WTC11 (cell line): ENCODE results near the gene KRT6C. TPM values are rescaled to one million over a fixed set of nuclear protein-coding genes. Genes with fewer than 3 reads are reported as not detected.

Source experiments
- ATAC-seq: fragments of 200-7000 bp; cut with Tn5 transposase; 2 replicates; pipeline ENCODE4 v1.10.0; 2021; ENCODE audit warnings: mild to moderate bottlenecking, moderate library complexity
- CTCF ChIA-PET: fragments of 300-600 bp; sonication (Branson Sonifier 250); formaldehyde crosslinking; loops from one replicate; lab custom pipeline; 2021; ENCODE audit warnings: antibody characterized with exemption; lab: Charles Lee
- POLR2A ChIA-PET: fragments of 350-600 bp; sonication (Branson Sonifier 250); formaldehyde crosslinking; loops from one replicate; lab custom pipeline; 2021; ENCODE audit warnings: antibody characterized with exemption; lab: Charles Lee
- DNase-seq: peaks from one replicate; pipeline ENCODE4 v3.0.0; 2021; ENCODE audit warnings: low spot score
- H3K27ac Mint-ChIP-seq: 2 replicates; pipeline ENCODE4 v1.8.0; 2021; ENCODE audit warnings: mixed read lengths
- H3K27me3 Mint-ChIP-seq: 2 replicates; pipeline ENCODE4 v1.8.0; 2021; ENCODE audit warnings: low read depth, mild to moderate bottlenecking, moderate library complexity, mixed read lengths
- H3K36me3 Mint-ChIP-seq: 2 replicates; pipeline ENCODE4 v1.8.0; 2021; ENCODE audit warnings: mixed read lengths
- H3K4me1 Mint-ChIP-seq: 2 replicates; pipeline ENCODE4 v1.8.0; 2022; ENCODE audit warnings: mixed read lengths
- H3K4me3 Mint-ChIP-seq: 2 replicates; pipeline ENCODE4 v1.8.0; 2021; ENCODE audit warnings: mild to moderate bottlenecking, moderate library complexity, mixed read lengths
- H3K9me3 Mint-ChIP-seq: 2 replicates; pipeline ENCODE4 v1.8.0; 2021; ENCODE audit warnings: mixed read lengths
- ATF1 ChIP-seq: sonication (generic); formaldehyde crosslinking; IDR thresholded peaks from 2 replicates; pipeline ENCODE4 v1.8.1; 2023; ENCODE audit warnings: mild to moderate bottlenecking, moderate library complexity, missing genetic modification reagents
- CTCF ChIP-seq: fragments of 200-600 bp; IDR thresholded peaks from 2 replicates; pipeline ENCODE4 v1.8.0; 2022; ENCODE audit warnings: antibody characterized with exemption
- ELF4 ChIP-seq: sonication (generic); formaldehyde crosslinking; IDR thresholded peaks from 2 replicates; pipeline ENCODE4 v1.8.1; 2022; ENCODE audit warnings: low read depth, mild to moderate bottlenecking, moderate library complexity, missing genetic modification reagents
- ERG ChIP-seq: fragments of 250-450 bp; sonication (Bioruptor Pico); IDR thresholded peaks from 2 replicates; pipeline ENCODE4 v1.8.0; 2021; ENCODE audit warnings: mild to moderate bottlenecking
- PRDM15 ChIP-seq: sonication (generic); formaldehyde crosslinking; IDR thresholded peaks from 2 replicates; pipeline ENCODE4 v1.8.0; 2022; ENCODE audit warnings: missing genetic modification reagents
- PREB ChIP-seq: sonication (generic); formaldehyde crosslinking; IDR thresholded peaks from 2 replicates; pipeline ENCODE4 v1.8.1; 2022; ENCODE audit warnings: mild to moderate bottlenecking, missing genetic modification reagents, moderate library complexity, borderline replicate concordance
- SMAD3 ChIP-seq: sonication (generic); formaldehyde crosslinking; IDR thresholded peaks from 2 replicates; pipeline ENCODE4 v1.8.0; 2022; ENCODE audit warnings: missing genetic modification reagents, mild to moderate bottlenecking, borderline replicate concordance
- TP53 ChIP-seq: sonication (generic); formaldehyde crosslinking; IDR thresholded peaks from 2 replicates; pipeline ENCODE4 v1.8.1; 2023; ENCODE audit warnings: mild to moderate bottlenecking, missing genetic modification reagents
- ZBTB21 ChIP-seq: sonication (generic); formaldehyde crosslinking; IDR thresholded peaks from 2 replicates; pipeline ENCODE4 v1.8.1; 2023; ENCODE audit warnings: mild to moderate bottlenecking, missing genetic modification reagents, borderline replicate concordance
- ZNF138 ChIP-seq: sonication (generic); formaldehyde crosslinking; conservative IDR thresholded peaks from 2 replicates; pipeline ENCODE4 v1.8.1; 2022; ENCODE audit warnings: mild to moderate bottlenecking, moderate library complexity, missing genetic modification reagents
- ZNF396 ChIP-seq: fragments of 250-450 bp; sonication (Bioruptor Pico); IDR thresholded peaks from 2 replicates; pipeline ENCODE4 v1.8.0; 2021; ENCODE audit warnings: mild to moderate bottlenecking, moderate library complexity, borderline replicate concordance
- total RNA-seq: library from RNA; stranded (reverse); gene quantifications from 3 replicates; pipeline ENCODE4 v1.2.3, GENCODE V29; 2021
- TF ChIP-seq, protein P1 (sequence below): fragments of 250-450 bp; sonication (Bioruptor Pico); IDR thresholded peaks from 2 replicates; pipeline ENCODE4 v1.9.0; 2021; ENCODE audit warnings: mild to moderate bottlenecking
- TF ChIP-seq, protein P2 (sequence below): sonication (generic); formaldehyde crosslinking; IDR thresholded peaks from 2 replicates; pipeline ENCODE4 v1.8.1; 2023; ENCODE audit warnings: mild to moderate bottlenecking, missing genetic modification reagents, borderline replicate concordance
- TF ChIP-seq, protein P3 (sequence below): sonication (generic); formaldehyde crosslinking; IDR thresholded peaks from 2 replicates; pipeline ENCODE4 v1.8.1; 2022; ENCODE audit warnings: low read depth, mild to moderate bottlenecking, moderate library complexity, missing genetic modification reagents, borderline replicate concordance
- TF ChIP-seq, protein P4 (sequence below): sonication (generic); formaldehyde crosslinking; IDR thresholded peaks from 2 replicates; pipeline ENCODE4 v1.8.1; 2023; ENCODE audit warnings: mild to moderate bottlenecking, missing genetic modification reagents
- TF ChIP-seq, protein P5 (sequence below): sonication (generic); formaldehyde crosslinking; conservative IDR thresholded peaks from 2 replicates; pipeline ENCODE4 v1.8.1; 2023; ENCODE audit warnings: mild to moderate bottlenecking, low read depth, missing genetic modification reagents, moderate library complexity

The KRT6C gene
- total RNA-seq, 1 experiment from 2014 or later = not detected

GRCh38 chr12:52458861-52459260 lies 14.7 kb downstream of the KRT6C start:
- POLR2A ChIA-PET = interaction anchor here (0.6 kb wide), 1 partner anchor 21 kb away, joined by 3 read pairs; no protein-coding TSS in a partner anchor
- H3K9me3 Mint-ChIP-seq = peaks cover 2% of the 10 kb centered on the region
- H3K27ac Mint-ChIP-seq = no peak overlapping the region
- no peak overlapping the region for H3K4me3 Mint-ChIP-seq
- H3K36me3 Mint-ChIP-seq = no peaks in the 10 kb centered on the region
- no peak for DNase-seq
- no peaks in the 10 kb centered on the region; the same call in 1 of the 2 replicates for H3K27me3 Mint-ChIP-seq
- peaks cover 14% of the 10 kb centered on the region for H3K4me1 Mint-ChIP-seq
- TF ChIP-seq, protein P1, sequence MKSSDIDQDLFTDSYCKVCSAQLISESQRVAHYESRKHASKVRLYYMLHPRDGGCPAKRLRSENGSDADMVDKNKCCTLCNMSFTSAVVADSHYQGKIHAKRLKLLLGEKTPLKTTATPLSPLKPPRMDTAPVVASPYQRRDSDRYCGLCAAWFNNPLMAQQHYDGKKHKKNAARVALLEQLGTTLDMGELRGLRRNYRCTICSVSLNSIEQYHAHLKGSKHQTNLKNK (CRISPR knock-in tag) = no peak
- TF ChIP-seq PREB (CRISPR knock-in tag) (no peak), ERG (CRISPR knock-in tag) (no peak), TP53 (no peak), ZNF396 (CRISPR knock-in tag) (no peak)
- TF ChIP-seq, protein P2, sequence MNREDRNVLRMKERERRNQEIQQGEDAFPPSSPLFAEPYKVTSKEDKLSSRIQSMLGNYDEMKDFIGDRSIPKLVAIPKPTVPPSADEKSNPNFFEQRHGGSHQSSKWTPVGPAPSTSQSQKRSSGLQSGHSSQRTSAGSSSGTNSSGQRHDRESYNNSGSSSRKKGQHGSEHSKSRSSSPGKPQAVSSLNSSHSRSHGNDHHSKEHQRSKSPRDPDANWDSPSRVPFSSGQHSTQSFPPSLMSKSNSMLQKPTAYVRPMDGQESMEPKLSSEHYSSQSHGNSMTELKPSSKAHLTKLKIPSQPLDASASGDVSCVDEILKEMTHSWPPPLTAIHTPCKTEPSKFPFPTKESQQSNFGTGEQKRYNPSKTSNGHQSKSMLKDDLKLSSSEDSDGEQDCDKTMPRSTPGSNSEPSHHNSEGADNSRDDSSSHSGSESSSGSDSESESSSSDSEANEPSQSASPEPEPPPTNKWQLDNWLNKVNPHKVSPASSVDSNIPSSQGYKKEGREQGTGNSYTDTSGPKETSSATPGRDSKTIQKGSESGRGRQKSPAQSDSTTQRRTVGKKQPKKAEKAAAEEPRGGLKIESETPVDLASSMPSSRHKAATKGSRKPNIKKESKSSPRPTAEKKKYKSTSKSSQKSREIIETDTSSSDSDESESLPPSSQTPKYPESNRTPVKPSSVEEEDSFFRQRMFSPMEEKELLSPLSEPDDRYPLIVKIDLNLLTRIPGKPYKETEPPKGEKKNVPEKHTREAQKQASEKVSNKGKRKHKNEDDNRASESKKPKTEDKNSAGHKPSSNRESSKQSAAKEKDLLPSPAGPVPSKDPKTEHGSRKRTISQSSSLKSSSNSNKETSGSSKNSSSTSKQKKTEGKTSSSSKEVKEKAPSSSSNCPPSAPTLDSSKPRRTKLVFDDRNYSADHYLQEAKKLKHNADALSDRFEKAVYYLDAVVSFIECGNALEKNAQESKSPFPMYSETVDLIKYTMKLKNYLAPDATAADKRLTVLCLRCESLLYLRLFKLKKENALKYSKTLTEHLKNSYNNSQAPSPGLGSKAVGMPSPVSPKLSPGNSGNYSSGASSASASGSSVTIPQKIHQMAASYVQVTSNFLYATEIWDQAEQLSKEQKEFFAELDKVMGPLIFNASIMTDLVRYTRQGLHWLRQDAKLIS = no peak
- TF ChIP-seq, protein P3, sequence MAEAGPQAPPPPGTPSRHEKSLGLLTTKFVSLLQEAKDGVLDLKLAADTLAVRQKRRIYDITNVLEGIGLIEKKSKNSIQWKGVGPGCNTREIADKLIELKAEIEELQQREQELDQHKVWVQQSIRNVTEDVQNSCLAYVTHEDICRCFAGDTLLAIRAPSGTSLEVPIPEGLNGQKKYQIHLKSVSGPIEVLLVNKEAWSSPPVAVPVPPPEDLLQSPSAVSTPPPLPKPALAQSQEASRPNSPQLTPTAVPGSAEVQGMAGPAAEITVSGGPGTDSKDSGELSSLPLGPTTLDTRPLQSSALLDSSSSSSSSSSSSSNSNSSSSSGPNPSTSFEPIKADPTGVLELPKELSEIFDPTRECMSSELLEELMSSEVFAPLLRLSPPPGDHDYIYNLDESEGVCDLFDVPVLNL (CRISPR knock-in tag) = no peak
- TF ChIP-seq, all 79 proteins: peak for 0
- ATAC-seq = no peak
- CTCF ChIA-PET = interaction anchor here (0.7 to 0.8 kb wide), 2 partner anchors 63 to 412 kb away, joined by 3 read pairs; no protein-coding TSS in a partner anchor

GRCh38 chr12:52455821-52456220 lies 17.8 kb downstream of the KRT6C start:
- CTCF ChIA-PET = no interaction called here
- Mint-ChIP-seq H3K27me3 (no peaks in the 10 kb centered on the region), H3K27ac (no peak overlapping the region), H3K4me1 (peaks cover 14% of the 10 kb centered on the region), H3K4me3 (no peak overlapping the region), H3K9me3 (no peaks in the 10 kb centered on the region), H3K36me3 (no peaks in the 10 kb centered on the region)
- POLR2A ChIA-PET = no interaction called here
- DNase-seq = no peak
- ATAC-seq = no peak
- TF ChIP-seq ZNF138 (no peak), ZBTB21 (CRISPR knock-in tag) (no peak), ATF1 (CRISPR knock-in tag) (no peak), CTCF (no peak), ELF4 (CRISPR knock-in tag) (no peak), SMAD3 (CRISPR knock-in tag) (no peak), PRDM15 (no peak)
- TF ChIP-seq, protein P4, sequence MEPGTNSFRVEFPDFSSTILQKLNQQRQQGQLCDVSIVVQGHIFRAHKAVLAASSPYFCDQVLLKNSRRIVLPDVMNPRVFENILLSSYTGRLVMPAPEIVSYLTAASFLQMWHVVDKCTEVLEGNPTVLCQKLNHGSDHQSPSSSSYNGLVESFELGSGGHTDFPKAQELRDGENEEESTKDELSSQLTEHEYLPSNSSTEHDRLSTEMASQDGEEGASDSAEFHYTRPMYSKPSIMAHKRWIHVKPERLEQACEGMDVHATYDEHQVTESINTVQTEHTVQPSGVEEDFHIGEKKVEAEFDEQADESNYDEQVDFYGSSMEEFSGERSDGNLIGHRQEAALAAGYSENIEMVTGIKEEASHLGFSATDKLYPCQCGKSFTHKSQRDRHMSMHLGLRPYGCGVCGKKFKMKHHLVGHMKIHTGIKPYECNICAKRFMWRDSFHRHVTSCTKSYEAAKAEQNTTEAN = no peak
- TF ChIP-seq, protein P5, sequence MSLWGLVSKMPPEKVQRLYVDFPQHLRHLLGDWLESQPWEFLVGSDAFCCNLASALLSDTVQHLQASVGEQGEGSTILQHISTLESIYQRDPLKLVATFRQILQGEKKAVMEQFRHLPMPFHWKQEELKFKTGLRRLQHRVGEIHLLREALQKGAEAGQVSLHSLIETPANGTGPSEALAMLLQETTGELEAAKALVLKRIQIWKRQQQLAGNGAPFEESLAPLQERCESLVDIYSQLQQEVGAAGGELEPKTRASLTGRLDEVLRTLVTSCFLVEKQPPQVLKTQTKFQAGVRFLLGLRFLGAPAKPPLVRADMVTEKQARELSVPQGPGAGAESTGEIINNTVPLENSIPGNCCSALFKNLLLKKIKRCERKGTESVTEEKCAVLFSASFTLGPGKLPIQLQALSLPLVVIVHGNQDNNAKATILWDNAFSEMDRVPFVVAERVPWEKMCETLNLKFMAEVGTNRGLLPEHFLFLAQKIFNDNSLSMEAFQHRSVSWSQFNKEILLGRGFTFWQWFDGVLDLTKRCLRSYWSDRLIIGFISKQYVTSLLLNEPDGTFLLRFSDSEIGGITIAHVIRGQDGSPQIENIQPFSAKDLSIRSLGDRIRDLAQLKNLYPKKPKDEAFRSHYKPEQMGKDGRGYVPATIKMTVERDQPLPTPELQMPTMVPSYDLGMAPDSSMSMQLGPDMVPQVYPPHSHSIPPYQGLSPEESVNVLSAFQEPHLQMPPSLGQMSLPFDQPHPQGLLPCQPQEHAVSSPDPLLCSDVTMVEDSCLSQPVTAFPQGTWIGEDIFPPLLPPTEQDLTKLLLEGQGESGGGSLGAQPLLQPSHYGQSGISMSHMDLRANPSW = no peak
